IPS-11a (cell line): ENCODE data around the gene CDH23.

Source experiments
- H3K4me3 ChIP-seq: one replicate; pipeline ENCODE4 v1.5.1; 2013; ENCODE audit warnings: low read depth, low read length, control low read depth

CDH23 gene

DNA sequence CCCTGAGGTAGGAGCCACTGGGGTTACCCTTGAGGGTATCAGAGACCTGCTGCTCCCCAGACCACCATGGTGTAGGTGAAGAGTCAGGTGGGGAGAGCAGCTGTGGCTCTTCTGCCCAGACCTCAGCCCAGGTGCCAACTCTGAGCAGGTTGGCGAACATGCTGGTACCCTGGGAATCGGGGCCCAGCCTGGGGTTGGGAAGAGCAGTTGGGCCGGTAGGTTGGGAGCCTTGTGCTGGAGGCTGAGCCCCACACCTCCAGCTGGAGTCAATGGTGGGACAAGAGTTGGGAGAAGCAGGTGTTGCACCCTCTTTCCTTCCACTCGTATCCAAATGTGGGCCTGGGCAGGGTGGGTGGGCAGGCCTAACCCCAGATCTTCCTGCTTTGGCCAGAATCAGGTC is 114.5 kb downstream of the CDH23 start:
- H3K4me3 ChIP-seq = no peak overlapping the region

DNA sequence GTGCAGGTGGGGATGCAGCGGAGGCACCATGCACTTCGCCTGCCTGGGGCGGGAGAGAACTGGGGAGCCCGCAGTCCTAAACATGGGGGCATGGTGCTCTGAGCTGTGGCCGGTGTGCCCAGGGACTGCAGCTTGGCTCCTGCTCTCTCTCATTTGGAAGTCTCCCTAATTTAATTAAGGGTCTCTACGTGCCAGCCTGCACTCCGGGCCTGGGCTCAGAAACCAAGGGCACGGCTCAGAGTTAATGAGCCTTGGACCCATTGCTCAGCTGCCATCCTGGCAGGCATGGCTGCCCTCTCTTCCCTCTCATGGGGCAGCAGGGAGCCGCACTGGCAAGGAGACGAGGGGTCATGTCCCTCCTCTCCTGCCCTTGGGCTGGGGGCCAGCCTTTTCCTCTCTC is 115.6 kb downstream of the CDH23 start:
- no peak overlapping the region for H3K4me3 ChIP-seq

DNA sequence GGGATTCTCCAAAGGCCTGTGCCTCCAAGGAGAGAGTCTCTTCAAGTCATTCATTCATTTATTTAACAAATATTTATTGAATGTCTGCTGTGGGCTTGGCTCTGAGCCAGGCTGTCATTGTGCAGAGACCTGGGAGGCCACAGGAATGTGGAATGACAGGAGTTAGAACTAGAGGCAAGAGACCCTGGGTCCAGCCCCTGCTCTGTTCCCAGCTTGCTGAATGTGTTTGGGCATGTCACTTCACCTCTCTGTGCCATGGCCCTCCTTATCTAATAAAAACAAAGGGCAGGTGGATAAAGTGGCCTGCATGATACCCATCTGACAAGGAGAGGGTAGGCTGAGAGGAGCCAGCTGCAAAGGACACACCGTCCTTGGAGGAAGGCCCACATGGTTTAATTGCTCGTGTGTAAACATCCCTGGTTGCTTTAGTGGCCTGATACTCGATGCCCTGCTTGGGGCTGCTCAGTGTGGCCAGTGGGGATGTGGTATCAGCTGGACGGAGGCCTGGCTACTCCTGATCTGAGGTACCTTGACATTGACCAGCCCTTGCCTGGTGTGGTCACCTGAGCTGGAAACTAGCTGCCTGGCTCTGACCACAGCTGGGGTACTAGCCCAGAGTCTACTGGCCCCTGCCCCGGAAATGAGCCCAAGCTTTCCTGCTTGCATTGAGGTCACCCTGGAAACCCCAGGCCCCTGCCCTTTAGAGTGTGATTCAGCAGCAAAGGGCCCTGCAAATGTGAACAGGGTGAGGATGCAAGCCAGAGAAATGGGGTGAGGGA is 116.2 kb downstream of the CDH23 start:
- H3K4me3 ChIP-seq = no peak overlapping the region

DNA sequence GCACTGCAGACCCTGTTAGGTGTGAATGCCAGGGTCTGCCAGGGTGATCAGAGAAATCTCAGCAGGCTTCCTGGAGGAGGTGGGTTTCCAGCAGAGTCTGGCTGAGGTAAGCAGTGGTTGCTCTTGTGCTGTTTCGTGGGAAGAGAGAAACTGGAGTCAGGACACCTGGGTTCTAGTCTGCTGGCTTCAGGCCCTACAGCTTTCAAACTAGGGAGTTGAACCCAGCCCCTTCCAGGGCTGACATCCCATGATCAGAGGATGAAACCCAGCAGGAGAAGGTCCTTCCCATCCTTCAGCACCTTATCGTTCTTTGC is 116.8 kb downstream of the CDH23 start:
- H3K4me3 ChIP-seq = no peak overlapping the region

DNA sequence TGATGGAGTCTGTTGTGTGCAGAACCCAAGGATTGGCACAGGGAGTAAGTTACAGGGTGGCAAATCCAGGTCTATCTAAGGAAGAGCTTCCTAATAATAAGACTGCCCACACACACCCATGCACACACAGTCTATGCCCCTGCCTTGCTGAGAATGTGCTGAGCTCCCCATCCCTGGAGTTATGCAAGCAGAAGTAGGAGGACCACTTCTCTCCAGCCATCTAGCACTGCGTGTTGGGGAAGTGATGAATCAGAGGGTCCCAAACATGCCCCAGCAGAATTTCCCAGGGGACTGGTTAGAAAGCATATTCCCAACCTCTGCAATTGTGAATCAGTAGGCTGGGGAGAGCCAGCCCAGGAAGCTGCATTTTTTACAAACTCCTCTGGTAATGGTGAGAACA is 117.2 kb downstream of the CDH23 start:
- no peak overlapping the region for H3K4me3 ChIP-seq

DNA sequence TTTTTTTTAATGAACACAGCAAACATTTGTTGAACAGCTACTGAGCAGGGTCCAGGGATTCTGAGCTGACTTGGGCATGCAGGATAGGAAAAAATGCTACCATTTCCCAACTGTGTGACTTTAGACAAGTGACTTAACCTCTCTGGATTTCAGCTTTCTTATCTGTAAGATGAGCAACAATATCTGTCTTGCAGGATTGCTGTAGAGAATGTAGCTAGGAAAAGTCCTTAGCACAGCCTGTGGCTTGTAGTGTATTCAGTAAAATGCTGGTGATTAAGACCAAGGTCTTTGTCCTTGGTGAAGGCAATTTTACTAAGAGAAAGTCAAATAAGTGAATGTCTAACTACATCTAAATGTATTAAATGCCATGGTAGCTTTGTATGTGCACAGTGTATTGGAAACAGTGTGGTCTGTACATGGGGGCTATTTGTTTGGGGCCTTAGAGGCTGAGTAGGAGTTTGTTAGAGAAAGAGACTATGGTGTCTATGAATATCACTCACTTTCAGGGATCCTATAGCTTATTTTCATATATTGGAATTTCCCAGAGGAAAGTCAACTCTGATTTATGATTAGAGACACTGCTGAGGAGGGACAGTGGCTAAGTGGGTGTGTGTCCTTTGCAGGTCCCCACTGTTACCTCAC is 118.9 kb downstream of the CDH23 start:
- H3K4me3 ChIP-seq = no peak overlapping the region

DNA sequence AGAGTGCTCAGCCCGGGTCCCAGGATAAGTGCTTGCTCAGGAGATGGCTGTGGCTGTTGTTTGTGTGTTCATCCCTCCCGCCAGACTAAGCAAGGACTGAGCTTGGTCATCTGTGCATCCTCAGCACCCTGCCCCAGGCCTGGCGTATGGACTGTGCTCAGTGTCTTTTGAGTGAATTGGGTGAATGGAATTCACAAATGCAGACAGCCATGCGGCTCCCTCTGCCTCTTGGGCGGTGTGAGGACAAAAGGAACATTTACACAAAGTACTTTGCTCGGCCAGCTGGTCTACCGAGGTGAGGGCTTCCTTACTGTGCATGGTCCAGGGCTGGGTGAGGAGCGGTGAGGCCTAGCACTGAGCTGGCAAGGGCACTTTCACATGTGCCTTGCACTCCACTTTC is 120.2 kb downstream of the CDH23 start:
- no peak overlapping the region for H3K4me3 ChIP-seq

DNA sequence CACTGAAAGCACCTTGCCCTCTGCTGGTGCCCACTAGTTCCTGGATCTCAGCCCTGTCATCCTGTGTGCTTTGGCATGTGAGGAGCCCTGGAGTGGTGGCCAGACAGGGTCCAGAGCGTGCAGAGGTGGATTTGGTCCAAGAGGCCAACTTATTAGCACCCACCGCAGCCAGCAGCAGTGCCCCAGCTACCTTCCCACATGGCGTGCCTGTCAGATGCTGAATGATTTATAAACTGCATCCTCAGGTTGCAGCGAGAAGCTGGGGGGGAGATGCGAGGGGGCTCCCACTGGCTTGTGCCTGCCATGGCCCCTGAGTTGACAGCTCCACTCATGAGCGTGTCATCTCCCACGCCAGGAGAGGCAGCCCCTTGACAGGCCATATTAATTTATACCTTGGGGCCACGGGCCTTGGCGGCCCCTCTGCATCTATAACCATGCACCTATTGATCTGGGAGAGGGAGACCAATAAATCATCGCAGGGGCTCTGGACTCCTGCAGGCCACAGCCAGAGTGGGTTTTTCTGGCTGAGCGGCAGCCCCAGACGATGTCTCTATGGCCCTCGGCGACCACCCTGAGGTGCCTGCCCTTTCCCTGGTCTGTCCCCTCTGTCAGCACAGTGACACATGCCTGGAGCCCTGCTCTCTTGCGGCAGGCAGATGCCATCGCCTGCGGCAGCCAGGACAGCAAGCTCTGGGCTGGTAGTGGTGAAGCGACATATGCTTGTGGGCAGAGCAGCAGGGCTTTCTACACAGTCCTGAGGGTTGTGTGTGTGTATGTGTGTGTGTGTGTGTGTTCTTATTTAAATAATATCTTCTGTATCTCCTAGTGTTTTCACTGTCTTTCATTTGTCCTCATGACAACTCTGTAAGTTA is 120.8 kb downstream of the CDH23 start:
- H3K4me3 ChIP-seq = no peak overlapping the region

DNA sequence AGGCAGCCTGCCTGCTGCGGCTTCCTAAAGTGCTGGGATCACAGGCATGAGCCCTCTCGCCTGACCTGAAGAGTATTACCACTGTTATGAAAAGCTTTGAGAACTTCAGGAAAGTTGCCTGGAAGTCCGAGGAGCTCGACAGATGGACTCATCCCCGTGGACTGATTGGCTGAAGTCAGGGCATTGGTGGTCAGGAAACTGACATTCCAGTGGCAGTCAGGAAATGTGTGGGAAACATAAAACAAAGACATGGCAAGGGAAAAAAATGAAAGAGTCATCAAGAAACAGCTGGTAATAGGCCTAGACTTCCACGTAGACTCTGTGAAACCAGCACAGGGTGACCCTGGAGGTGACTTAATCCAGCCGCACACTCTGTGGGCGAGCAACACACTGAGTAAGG is 123.3 kb downstream of the CDH23 start:
- H3K4me3 ChIP-seq = no peak overlapping the region

DNA sequence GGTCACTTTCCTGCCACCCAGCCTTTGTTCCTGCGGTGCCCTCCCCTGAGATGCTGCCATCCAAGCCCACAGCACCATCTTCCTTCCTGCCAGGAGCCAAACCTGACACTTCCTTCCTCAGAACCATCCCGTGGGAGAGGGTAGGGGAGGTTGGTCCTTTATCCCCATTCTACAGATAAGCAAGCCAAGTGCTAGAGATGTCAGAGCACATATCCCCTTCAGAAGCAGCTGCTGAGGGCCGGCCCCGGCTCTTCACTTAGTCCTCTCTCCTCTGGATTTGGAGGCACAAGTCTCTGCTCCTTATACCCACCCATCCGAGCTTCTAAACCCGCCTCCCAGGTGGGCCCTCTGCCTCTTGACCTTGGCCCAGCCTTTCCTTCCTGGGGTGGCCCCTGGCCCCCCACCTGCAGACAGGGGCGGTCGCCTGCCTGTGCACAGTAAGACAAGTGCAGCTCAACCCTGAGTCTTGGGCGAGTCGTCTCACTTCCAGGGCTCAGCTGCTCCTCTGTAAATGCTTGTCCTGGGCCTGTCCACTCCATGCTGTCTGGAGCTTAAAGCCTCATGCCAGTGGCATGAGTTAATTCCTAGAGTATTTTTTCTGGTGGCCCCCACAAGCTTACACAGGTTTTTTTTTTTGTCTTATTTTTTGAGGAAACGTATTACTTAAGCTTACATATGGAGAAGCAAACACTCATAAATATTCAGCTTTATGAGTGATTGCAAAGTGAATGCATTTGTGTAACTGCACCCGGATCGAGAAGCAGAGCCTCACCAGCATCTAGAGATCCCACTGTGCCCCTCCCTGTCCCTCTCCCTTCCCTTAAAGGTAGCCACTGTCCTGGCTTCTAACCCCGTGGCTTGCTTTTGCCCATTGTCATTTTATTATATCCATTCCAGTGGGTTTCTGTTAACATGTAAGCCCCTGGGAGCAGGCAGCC is 125.1 kb downstream of the CDH23 start:
- H3K4me3 ChIP-seq = no peak overlapping the region

DNA sequence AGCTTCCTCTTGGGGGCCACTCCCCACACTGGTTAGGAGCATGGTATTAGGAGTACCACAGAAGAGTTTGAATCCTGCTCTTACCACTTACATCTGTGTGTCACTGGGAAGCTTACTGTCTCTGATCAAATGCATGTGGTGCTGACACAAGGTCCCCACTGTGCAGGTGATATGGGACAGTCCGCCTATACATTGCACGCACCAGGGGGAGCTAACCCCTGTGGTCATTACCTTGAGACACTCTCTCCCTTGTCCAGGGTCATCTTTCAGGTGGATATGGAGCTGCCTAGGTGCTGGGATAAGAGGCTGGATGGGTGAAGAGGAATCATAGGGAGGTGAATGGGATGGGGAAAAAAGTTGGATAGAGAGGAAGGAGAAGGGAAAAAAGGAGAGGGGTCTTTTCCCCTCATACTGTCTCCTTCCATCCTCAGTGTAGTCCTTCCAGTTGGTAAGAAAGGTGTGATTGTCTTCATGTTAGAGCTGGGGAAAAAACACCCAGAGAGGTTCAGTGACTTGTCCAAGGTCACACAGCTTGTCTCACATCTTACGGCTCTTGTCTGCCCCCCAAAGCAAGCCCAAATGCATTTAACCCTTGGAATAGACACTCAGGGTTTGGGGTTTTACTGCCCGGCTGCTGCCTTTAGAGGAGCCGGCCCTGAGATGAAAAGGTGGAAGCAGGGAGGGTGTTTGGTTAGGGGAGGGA is 125.9 kb downstream of the CDH23 start:
- no peak overlapping the region for H3K4me3 ChIP-seq

DNA sequence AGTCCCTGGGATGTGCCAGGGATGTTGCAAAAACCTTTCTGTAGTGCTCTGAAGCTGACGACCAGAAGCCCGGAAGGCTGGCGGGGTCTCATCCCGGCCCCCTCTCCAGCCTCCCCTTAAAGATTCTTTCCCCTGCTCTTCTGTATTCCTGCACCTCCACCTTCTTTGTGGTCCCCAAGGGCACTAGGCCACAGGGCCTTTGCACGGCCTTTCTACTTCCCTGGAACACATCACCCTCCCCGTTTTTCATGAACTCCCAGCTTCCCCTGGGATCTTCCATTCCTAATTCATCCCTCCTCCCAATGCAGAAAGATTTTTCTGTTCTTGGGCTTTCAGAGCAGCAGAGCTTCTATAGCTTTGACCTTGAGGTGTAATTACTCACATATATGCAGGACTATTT is 127.0 kb downstream of the CDH23 start:
- H3K4me3 ChIP-seq = no peak overlapping the region

DNA sequence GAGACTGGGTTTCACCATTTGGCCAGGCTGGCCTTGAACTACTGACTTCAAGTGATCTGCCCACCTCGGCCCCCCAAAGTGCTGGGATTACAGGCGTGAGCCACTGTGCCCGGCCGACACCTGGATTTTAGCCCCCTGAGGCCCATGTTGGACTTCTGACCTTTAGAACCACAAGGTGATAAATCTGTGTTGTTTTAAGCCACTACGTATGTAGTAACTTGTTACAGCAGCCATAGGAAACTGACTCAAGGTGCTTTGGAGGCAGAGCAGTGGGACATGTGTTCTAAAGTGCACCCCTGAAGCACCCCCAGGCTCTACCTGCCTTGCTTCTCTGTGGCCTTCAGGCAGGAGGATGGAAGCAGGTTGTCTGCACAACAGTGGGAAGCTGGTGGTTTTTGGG is 128.4 kb downstream of the CDH23 start:
- no peak overlapping the region for H3K4me3 ChIP-seq

DNA sequence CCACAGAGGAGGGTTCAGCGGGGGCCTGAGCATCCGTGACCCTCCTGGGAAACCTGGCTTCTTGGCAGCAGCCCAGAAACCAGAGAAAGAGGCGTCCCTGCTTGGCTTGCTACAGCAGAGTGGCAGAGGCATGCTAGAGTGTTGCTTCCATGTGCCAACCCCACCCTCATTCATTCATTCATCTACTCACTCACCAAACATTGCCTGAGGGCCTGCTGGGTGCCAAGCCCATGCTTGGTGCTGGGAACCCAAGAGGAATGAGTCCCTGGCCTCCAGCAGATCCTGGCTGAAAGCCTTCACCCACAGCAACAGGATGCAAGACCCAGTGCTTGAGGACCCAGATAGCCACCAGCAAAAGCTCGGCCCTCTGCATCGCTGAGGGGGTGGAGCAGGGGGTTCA is 129.0 kb downstream of the CDH23 start:
- H3K4me3 ChIP-seq = no peak overlapping the region

DNA sequence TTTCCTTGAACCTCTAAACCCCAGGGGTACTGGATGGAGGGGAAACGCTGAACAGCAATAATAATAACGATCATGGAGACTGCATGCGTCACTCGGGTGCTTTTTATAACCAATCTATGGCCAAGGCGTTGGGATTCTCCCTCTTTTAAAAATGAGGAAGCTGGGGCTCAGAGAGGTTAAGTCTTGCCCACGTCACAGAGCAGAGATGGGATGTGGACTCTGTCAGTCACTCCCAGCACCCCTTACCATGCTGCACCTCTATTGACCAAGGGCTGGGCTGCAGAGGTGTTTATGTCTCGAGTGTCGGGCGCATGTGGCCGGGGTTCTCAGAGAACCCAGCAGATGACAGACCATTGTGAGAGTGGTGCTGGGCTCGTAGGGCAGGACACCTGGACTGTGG is 129.9 kb downstream of the CDH23 start:
- H3K4me3 ChIP-seq = no peak overlapping the region

DNA sequence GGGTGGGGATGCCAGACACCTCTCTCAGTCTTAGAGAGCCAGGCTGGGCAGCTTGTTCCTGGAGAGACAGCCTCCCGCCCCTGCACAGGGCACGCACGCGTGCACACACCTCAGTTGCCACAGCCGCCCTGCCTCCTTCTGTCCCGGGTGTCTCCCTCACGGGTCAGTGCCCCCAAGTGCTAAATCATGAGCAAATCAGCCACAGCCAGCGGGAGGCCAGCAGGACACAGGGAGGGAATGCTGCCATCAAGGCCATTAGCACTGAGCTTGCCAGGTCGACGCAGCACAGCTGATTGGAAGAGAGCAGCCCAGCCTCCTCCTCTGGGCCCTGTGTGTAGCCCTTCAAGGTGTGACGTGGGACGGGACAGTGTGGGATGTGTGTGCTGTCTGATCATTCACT is 130.4 kb downstream of the CDH23 start:
- H3K4me3 ChIP-seq = no peak overlapping the region

DNA sequence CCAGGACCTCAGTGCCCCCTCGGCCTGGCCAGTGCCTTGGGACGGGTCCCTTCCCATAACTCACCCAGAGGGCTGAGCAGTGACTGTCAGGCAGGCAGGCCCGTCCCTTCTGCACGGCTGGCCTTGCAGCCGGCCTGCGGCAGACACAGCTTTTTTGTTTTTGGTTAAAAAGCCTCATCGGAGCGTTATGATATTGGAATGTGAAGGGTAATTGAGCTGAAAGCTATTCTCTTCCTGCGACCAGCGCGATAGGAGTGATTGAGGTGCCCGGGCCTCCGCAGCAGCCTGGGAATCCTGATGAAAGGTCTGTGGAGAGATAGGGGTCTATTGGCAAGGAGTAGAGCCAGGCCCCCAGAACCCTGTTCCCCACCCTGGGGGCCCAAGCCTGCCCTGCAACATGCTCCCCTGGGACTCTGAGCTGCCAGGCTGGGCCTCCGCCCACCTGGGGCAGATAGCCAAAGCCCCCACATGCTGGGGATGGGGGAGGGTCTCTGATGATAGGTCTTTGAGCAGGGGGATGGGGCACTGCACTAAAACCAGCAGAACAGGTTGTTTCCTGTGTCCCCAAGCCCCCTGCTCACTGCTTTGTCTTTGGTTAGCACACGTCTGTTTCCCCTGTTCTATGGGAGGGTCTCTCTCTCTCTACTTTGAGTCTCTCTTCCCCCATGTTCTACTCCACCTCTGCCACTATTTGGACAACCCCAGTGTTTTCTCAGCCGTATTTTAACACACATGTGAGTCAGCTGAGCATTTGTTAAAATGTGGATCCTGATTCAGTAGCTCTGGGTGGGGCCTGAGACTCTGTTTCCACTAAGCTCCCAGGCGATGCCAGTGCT is 131.9 kb downstream of the CDH23 start:
- no peak overlapping the region for H3K4me3 ChIP-seq

DNA sequence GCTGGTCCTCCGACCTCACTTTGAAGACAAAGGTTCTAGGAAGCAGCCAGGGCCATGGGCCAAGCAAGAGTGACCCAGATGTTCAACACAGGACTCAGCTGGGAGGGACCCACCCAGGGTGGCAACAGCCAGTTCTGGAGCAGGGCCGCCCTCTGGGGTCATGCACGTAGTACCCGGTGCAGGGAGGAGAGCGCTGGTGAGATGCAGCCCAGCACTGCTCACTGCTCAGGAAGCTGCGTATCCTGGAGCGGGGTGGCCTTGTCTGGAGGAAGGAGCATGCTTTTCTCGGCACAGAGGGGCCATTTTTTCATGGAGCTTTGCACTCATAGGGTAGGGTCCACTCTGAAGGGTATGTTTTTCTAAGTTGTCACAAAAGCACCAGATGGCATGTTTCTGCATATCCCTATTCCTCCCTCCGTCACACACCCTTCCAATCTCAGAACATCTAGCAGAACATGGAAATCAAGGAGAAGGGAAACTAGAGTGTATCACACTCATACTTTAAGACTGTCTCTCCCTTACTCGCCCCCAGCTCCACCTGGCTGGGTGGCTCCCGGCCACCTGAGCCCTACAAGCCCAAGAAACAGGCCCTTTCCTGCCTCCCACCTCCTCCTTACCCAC is 132.6 kb downstream of the CDH23 start:
- no peak overlapping the region for H3K4me3 ChIP-seq

DNA sequence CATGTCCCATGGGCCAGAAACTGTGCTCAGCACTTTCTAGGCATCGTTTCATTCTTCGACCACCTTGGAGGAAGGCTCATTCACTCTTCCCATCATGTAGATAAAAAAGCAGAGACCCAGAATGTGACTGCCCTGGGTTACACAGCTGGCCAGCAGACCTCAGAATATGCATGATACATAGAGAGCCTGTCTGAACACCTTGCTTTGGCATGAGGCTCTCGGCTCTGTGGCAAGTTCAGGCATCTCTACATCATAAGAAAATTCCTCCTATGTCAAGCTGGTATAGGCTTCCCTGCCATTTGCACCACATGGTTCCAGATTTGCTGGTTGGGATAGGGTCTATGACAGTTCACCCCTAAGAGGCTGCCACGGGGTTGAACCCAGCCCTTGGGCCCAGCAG is 134.1 kb downstream of the CDH23 start:
- no peak overlapping the region for H3K4me3 ChIP-seq
